ENCODE results near the gene IP6K3.

IP6K3 gene

DNA sequence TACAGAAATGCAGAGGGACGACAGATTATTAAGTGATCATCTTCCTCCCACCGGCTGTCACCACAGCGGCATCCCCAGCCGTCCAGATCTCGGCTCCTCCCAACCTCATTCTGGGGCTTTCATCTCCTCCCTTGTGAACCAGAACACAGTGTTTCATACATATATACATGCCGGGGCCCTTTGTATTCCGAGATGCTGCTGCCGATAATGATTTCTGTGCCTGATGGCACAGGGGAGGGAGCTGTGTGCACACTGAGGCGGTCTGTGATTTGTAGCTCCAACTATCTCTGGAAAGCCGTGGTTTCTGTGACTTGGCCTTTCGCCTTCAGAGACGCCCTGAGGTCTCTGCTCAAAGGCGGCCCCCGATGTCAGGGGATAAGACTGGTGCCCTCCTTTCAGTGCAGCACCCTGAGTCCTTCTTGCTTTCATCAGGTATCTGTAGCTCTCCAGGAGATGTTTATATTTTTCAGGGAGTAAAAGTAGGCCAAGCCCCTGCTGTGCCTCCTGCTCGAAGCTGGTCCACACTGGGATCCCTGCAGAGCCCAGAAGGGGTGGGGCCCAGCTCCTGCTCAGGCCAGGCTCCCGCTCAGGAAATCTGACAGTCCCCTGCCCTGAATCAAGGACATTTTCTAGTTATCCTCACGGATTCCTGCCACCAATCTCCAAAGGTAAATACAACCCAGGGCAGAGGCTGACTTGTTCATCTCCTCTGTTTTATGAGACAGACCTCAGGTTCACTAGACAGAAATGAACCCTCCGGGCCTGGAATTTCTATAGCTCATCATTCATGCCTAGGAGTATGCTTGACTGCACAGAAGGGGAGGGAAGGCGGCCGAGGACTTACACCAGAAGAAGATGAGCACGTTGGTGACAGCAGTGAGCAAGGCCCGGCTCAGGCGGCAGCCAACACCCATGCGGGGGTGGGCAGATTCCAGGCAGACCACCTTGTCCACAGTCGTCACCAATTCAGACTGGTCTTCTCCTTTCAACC lies 31.0 kb upstream of the IP6K3 start:
- no peak for DNase-seq

DNA sequence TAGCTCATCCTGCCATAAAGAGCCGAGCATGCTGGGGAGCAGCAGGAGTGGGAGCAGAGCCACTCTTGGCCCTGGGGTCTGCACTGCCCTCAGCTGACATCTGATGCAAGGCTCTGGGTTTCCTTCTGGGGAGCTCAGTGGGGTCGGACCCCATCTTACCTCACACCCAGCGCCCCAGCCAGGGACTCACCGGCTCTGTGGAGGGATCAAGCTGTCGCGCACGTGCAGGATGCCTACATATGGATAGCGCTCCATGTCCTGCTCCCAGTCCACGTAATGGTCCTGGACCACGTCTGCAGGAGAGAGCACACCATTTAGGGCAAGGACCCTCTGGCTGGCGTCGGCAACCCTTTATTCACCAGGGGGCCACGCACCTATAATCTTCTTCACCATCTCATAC lies 30.1 kb upstream of the IP6K3 start:
- no peak for DNase-seq

DNA sequence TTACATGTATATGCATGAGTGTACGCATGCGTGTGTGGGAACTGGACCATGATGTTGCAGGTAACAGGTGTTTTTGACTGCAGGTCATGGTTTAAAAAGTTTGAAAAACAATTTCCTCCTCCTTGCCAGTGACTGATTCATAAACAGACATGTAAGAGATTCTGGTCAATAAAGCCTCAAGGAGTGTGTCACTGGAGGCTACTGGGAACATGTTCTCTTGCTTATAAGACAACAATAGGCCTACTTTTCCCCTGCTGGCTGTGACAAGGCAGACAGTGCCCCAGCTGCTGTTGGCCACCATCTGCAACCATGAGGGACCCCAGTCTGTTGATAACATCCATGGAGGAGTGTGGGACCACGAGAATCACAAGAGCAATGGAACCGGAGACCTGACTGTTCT lies 29.5 kb upstream of the IP6K3 start:
- no peak for DNase-seq

DNA sequence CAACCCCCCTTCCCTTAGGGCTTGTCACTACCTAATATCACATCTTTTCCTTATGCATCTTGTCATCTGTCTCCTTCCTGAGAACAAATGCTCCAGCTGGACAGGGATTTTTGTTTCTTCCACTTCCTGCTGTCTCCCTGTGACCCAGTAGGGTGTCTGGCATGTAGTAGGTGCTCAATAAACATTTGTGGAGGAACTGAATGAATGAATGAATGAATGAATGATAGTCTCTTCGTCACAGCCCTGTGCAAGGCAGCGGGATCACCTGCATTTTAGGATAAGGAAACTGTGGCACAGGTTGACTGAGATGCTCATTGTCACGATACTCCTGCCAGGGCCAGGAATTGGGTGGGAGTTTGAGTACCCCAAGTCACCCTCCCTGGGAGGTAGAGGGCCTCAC lies 28.1 kb upstream of the IP6K3 start:
- DNase-seq, result no peak

DNA sequence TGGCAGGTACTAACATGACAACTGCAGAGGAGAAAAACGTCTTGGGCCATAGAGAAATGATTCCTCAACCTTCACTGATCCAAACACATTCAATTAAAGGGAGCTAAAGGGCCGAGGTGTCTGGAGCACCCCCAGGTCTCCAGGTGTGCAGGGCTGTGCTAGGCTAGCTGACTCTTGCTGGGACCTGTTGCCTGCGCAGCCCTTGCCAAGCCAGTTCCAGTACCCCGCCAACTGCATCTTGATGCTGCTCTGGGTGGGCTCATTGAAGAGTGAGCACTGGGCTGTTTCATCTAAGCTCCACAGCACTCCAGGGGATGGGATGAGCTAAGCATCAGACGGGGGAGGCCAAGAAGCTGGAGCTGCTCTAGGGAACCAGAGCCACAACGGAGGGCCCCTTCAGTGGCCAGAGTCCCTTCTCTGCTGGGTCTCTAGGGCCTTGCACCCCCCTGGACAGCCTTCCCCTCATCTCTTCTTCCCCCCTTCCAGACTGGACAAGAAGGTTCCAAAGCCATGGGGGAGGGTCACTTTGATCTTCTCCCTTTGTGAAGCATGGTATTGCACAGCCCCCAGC lies 26.3 kb upstream of the IP6K3 start:
- DNase-seq, result no peak

DNA sequence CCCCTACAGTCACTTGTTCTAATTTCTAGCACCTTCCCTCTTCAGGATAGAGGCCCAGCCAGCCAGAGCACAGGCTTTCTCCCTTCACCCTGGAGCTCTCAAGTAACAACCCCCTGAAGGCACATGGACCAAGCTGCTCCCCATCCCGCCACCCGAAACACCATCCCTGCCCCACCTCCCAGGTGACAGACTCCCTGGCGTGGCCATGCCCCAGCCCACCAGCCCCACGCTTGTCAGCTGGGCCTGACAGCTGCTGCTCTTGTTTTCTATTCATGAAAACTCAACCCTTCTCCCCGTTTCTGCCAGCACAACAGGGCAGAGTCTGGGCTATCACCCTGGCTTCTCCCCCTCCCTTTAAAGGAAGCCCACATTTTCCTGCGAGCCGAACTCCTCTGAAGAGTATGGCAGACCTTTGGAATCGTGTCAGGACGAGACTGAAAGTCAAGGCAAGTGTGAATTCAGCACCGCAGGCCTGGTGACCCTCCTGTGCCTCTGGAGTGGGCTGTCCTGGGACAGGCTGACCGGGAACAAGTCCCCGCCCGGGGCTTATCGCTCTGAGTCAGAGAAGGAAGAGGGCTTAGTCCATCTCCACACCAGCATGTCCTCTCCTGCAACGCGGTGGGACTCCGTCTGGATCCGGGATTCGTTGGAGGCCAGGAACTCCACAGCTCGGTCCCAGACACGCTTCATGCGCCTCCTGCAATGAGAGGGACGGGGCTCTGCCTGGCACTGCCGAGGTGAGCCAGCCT lies 25.6 kb upstream of the IP6K3 start:
- DNase-seq, result no peak

DNA sequence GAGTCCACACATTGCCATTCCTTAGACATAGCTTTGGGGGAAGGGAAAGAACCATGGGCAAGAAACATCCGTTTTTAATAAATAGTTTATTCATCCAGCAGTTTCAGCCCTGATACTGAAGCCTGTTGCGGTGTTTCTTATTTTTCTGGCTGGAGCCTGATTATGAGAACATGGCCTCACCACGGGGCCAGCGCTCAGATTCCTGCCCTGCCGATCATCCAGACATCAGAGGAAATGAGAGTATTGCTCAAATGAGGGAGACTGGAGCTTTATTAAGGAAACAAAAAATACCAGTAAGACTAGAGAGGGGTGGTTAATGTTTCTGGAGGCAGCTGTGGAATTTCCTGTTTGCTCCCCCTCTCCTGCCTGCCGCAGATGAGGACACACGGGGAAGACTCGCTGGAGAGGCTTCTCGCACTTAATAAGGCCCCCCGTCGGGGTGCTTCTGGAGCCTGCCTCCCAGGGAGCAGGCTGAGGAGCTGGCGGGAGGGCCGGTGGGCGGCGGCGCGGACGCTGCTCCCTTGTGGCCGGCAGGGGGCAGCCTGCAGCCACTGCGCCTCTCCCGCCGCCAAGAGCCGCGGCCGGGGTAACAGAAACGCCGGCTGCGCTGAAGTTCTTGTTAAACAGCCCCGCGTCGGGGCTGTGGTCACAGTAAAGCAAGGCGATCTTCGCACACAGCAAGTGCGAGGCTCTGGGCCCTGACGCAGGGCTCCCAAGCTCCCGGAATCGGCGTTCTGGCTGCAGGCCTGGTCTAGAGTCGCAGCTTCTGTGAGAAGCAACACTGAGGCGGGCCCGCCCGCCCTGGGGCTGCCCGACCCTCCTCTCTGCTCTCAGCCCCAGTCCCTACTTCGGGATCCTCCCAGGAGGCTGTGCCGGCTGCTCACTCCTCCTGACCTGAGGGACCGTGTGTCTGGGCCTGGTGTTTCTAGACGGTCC lies 24.7 kb upstream of the IP6K3 start:
- peak; percentile 59 to 69 for DNase-seq

DNA sequence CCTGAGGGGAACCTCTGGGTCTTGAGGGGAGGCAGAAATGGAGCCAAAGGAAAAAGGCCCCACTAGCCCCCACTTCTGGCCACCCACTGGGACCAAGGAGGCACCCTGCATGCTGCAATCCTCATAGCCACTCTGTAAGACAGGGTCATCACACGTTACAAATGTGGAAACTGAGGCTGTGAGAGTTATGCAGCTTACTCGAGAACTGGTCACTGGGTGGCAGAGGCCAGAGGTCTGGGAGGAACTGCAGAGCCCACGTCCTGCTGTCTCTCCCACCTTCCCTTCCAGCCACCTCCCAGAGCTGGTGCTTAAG lies 24.1 kb upstream of the IP6K3 start:
- DNase-seq, result no peak

DNA sequence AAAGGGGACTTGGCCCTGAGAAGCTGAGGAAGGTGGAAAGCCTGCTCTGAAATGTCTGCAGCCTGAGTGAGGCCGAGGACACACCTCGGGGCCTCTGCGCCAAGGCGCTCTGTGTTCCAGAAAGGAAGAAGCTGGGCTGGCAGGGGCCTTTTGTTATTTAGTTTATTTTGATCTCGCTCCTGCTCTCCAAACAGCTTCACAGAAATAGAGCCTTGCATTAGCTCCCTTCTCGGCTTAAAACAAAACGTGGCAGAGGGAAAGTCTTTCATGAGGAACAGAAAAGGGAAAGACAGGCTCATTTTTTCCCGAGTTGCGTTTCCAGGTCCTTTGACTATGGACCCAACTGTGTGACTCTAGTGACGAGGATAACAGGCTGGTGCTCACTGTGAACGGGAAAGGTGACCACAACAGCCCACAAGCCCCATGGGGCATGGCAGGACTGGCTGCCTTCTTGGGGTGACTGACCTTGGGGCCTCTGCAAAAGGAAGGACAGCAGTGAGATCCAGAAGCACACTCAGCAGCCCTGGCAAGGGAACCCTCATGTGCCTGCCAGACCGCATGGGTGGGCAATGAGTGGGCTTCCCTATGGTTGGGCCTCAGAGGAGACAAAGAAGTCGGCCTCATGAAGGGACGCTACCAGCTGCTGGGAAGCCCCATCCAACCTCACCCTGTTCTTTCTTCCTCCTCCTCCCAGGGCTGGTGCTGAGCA lies 23.6 kb upstream of the IP6K3 start:
- DNase-seq, result no peak

DNA sequence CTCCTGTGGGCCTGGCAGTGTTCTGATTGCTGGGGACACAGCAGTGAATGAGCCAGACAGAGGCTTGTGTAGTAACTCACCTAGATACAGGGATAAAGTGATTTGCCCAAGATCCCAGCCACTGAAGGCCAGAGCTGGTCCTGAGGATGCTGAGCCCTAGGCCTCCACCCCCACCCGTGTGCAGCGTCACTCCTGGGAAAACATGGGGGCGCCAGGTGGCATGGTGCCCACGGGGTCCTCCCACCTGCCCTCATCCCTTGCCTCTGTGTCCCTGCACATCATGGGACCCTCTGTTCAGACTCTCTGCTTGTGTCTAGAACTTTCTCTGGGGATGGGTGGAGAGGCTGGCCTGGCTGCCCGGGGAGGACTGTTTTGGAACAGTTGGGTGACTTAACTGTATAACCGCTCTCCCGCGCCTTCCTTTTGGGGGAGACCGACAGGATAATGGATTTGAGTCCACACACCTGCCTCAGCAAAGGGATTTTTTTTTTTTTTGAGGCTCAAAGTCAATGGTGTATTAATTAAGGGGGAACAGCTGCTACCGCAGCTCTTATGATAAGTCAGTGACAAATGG lies 22.6 kb upstream of the IP6K3 start:
- DNase-seq, result no peak

DNA sequence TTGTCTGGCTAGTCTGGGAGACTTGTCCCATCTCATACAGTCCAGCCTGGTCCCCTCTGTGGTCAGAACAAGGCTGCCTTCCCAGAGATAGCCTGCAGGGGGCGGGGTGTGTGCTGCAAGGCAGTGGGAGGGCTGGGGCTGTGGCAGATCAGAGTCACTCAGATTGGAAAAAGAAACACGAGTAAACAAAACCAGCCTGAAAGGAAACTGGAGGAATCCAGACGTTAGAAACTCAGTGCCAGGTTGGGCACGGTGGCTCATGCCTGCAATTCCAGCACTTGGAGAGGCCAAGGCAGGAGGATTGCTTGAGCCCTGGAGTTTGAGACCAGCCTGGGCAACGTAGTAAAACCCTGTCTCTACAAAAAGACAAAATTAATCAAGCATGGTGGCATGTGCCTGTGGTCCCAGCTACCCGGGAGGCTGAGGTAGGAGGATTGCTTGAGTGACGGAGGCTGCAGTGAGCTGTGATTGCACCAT lies 22.0 kb upstream of the IP6K3 start:
- peak; percentile 75 to 79 for DNase-seq

DNA sequence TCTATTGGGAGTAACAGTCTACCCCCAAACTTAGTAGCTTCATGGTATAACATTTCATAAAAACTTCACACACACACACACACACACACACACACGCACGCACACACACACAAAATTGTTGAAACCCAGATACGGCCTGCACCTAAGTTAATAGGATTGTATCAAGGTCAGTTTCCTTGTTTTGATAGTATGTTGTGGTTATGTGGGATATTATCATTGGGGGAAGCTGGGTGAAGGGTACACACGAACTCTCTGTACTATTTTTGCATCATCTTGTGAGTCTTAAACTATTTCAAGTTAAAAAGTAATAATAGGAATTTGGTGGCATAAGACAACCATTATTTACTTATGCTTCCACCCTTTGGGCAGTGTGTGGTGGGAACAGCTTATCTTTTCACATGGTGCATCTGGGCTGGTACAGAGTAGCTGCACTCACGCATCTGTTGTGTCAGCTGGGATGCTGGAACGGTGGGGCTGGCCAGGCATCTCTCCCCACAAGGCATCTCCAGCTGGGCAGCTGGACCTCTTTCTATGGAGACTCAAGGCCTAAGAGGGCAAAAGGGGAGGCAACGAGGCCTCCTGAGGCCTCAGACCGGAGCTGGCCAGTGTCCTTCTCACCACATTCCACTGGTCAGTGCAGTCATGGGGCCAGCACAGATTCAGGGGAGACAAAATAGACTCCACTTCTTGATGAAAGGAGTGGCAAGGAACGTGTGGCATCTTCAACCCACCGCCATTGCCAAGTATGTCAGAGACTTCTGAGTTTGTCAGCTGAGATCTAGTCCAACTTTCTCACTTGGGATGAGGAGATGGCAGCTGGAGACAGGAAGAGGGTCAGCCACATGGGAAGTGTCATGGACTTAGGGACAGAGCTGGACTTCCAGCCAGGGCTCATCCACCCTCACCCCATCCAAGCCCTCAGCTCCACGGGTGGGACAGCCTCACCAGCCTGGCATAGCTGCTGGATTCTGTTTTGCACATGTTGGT lies 20.5 kb upstream of the IP6K3 start:
- no peak for DNase-seq

DNA sequence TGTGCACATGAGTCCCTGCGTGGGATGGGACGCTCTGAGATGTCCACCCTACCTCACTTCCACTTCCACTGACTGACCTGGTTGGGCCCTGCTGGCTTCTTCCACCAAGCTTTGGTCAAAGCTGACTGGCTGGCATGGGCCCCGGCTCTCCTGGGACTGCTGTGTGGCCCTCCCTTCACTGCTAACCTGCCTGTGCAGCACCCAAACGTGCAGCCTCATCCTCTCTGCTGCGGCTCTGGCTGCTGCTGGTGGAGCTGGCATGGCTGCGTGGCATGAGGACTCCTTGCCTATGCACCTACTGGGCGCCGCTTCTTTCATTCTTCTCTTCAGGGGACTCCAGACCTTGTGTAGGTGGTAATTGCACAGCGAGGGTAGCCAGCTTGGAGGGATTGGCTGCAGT lies 18.7 kb upstream of the IP6K3 start:
- DNase-seq, result no peak

DNA sequence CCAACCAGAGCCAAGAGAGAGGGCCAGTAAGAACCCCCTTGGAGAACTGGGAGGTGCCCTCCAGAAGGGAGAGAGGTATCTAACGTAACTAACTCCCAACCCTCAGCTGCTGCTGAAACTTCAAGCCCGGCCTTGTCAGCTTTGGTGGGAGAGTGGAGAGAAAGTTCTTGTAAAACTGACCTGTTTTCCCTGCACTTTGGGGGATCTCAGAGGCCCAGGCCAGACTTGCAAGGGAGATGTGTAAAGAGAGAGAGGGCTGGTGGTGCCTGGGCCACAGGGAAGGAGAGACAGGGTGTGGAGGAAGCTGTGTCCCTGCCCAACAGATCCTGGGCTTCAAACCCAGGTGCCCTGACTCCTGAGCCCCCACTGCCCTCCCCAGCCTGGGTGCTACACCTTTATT lies 17.3 kb upstream of the IP6K3 start:
- no peak for DNase-seq

DNA sequence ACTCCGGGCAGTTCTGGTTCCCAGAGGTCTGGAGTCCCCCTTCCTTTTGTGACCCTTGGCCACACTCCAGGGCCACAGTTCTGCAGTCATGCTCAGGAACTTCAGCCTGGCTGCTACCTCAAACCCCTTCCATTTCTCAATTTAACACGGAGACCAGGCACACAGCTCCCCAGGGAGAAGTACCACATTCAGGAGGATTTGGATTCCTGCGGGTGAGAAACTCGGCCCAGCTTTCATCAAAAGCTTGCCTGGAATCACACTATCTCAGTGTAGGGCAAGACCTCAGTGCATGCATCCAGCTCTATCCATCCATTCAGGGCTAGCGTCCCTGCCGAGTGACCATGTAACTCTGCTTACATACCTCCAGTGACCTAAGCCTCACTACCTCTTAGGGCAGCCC lies 16.8 kb upstream of the IP6K3 start:
- no peak for DNase-seq

DNA sequence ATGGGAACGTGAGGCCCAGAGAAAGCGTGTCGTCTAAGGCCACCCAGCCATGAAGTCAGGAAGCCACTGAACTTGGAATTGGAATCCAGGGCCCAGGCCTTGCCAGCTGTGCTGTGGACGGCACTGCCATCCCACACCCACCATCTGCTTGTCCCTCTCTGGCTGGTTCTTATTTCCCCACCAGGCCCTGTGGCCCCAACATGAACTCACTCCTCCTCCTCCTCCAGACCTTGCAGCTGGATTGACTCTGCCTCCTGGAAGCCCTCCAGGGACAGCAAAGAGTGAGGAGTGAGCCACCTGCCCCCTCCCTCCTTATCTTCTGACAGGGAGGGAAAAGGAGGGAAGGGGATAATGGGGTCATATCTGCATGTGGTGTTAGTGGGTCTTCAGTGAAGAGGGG lies 16.0 kb upstream of the IP6K3 start:
- DNase-seq, result no peak

DNA sequence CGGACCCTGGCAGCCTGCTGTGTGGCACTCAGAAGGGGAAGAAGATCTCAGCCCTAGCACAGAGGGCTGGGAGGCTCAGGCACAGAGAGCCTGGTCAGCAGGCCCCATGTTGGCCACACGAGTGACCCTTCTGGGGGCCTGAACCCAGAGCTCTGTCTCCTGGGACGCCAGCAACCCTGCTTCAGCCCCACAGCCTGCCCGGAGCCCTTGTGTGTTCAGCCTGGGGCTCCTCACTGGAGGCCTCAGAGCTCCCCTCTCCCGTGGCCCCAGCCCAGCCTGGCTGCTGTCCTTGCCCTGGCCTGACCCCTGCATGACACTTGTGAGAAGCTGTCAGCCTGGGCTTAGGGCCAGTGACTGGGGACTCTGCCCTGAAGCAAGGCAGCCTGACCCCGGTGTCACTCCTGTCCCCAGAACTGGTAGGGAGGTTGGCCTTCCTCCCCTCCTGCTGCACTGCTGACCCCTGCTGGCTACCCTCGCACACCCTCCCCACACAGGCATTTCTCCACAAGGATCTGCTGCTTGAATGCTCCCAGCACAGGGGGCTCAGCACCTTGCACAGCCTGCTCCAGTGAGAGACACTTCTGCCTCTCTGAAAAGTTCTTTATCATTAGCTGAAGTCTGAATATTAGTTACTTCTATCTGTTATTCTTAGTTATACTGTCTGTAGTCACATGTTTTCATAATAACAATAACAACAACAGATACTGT lies 15.4 kb upstream of the IP6K3 start:
- DNase-seq, result peak; percentile 25 to 35

DNA sequence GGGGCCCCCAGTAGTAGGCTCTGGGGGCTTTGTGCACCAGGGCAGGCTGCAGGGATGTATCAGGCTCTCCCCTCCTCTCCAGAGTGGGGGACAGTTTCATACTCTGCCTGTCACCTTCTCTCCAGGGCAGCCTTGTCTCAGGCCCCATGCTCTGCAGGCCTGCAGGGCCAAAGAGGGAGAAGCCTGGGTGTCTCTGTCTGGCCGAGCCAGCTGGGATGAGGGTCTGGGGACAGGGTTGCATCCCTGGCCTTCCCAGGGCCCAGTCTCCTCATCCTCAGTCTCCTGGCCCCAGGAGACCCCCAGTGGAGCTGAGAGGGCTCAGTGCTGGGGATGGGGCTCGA lies 14.8 kb upstream of the IP6K3 start:
- no peak for DNase-seq

DNA sequence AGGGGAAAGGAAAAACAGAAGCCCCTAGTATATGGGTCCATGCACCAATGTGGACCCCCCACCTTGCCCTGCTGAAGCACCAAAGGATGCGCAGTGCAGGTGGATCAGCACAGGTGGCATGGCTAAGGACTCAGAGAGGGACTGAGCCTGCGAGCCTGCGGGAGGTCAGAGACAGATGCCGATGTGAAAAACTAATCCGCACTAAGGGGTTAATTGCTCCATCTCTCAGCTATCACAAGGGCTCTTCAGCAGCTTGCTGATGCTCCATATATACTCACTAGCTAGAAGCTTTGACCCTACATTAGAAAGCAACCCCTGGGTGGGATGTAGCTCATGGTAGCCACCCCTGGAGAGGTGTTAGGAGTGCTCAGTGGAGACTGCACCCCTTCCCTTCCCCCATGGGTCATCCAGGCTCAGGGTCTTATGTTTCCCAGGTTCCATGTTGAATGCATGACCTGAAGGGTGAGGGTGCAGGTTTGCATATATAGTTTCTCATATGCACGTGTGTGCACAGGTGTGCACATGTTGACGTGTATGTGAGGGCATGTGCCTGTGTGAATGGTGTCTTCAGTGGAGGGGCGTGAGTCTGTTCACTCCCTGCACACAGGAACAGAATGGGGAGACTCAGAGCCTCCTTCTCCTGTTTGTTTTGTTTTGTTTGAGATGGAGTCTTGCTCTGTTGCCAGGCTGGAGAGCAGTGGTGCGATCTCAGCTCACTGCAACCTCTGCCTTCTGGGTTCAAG lies 13.4 kb upstream of the IP6K3 start:
- DNase-seq, result no peak
